Measurements from ENCODE around the gene NPAS2.

The NPAS2 gene

DNA sequence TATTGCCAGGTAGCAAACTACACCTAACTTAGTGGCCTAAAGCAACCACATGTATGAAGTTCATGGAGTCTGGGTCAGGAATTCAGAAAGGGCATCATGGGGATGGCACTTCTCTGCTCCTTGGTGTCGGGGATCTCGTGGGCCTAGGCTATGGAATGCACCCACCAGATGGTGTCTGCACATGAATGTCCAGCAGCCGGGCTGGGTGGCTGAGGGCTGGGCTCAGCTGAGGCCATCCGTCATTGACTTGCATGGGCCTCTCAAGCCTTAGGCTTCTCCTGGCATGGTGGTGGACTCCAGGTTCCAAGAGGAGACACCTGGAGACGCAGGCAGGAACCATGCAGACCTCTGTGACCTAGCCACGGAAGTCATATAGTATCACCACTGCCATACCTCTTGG is 156.1 kb downstream of the NPAS2 start:
- no peak for DNase-seq

DNA sequence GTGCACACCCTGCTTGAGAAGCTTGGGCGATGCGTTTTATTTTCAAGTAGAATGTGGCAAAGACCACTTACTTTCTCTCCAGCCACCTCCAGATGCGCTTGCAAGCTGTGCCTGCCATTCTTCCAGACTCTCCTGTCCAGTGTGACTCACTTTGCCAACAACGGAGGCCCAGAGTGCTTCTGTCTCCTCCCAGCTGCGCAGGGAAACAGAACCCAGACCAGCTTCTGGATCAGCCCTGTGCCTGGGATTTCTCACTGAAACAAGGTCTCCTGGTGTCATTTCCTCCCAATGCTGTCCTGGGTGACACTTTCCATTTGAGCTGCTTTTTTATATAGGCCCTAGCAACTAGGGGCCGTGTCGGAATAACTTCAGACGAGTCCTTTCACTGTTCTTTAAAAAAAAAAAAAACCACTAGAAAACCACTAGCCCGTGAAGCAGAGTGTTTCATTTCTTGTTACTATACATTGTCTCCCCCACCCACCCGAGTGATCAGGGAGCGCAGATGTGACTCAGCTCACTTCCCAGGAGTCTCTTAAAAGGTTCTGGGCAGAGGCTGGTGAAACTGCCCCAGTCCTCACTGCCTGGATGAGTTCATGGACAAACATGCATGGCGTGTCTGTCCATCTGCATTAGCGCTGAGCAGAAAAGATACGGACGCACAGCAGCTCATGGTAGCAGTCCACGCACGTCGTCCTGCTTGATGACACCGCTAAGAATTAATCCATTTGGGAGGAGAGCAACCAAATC is 156.9 kb downstream of the NPAS2 start:
- no peak for DNase-seq

DNA sequence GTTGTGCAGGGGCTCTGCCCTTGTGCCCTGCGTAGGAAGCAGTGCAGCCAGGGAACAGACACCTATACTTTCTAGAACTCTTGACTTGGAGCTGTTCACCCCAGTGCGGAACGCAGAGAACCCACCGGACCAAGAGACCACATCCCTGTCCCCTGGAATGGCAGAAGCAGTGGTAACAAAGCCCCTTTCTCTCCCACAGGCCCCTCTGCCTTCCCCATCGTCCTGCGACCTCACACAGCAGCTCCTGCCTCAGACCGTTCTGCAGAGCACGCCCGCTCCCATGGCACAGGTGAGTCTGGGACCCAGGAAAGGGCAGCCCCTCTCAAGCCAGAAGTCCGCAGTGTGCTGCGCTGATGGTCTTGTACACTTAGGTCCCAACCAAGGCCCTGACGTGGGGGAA is 157.6 kb downstream of the NPAS2 start:
- no peak for DNase-seq

DNA sequence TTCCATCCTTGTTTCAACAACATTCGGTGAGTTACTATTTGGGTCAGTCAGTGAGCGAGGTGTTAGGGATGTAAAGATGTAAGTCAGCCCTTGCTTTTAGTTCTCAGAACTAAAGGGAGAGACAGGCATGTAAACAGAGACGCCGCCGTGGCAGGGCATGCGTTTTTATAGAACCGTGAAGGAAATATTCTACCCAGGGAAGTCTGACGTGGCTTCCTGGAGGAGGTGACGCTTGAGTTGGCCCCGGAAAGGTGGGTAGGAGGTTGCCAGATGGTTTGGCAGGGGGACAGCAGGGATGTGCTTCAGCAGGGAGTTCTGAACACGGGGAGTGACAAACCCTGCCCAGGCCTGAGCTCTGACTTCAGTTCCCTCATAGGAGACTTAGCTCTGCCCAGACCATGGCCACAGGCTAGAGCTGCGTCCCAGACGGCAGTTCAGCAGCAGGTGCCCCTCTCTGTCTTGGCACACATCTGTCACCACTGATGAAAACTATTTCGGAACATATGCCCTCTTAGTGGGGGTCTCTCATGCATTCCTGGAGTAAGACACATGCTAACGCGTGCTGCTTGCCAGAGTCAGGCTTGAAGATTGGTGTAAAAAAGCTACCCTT is 158.7 kb downstream of the NPAS2 start:
- DNase-seq: no peak

DNA sequence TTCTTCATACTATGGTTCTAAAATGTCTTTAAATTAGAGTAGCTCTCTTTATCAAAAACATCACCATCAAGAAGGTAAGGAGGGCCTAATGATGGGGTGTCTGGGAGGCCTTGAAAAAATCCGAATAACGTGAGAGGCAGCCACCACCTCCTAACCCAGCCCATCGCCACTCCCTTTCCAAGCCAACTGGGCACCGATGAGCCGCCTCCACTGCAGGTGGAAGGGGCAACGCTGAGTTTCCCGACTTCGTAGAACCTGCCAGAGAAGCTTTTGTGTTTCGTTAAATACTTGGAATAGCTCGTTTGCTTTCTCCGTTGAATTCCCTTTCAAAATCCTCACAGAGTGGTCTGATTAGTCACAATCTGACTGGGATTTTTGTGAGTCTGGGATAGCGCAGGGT is 160.1 kb downstream of the NPAS2 start:
- DNase-seq: no peak

DNA sequence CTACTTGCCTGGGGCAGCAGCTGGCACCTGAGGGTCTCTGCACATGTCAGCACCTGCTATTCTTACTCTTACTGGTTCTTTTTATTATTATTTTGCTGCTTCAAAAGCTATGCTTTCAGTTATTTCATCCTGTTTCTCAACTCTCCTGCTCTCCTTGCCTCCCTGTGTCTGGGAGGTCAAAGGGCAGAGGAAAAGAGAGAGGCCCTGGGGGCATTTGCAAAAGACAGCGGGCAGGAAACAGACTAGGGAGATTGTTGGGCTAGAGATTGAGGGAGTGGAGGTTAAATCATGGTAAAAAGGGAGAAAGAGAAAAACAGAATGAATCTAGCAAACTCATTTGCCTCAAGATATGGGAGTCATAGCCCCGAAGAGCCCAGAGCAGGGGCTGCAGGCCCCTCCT is 161.1 kb downstream of the NPAS2 start:
- no peak for DNase-seq

DNA sequence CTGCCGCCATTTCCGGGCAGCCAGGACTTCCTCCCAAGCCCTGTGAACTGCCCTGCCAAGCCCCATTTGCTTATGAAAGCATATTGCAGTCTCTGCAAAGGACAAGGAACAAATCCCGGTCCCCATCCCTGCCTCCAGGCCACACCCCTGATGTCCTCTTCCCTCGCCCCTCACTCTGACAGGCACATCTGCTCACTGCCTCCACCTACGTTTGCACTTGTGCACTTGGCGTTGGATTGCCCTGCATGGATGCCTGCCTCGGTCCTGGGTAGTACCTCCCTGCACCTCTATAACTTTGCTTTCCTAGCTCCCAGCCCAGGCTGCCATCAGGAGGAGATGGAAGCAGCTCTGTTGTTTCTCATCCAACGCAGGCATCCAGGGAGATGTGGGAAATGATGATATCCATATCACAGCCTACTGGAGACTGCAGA is 162.5 kb downstream of the NPAS2 start:
- DNase-seq: no peak

DNA sequence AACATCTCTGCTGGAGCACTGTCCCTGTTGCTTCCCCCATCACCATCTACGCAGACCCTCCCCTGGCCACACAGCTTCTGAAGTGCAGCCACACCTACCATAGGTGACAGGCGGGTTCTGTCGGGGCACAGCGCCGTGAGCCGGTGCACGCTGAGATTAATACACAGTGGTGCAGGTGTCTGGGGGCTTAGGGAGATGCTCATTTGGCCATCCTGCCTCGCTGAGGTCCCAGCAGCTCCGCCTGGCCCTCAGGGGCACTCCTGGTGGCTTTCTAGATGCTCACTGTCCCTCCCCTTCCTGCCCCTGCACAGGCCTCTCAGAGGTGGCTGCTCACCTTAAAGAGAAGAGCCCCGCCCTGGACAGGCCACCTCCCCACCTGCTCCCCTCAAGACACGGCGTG is 163.3 kb downstream of the NPAS2 start:
- DNase-seq: no peak

DNA sequence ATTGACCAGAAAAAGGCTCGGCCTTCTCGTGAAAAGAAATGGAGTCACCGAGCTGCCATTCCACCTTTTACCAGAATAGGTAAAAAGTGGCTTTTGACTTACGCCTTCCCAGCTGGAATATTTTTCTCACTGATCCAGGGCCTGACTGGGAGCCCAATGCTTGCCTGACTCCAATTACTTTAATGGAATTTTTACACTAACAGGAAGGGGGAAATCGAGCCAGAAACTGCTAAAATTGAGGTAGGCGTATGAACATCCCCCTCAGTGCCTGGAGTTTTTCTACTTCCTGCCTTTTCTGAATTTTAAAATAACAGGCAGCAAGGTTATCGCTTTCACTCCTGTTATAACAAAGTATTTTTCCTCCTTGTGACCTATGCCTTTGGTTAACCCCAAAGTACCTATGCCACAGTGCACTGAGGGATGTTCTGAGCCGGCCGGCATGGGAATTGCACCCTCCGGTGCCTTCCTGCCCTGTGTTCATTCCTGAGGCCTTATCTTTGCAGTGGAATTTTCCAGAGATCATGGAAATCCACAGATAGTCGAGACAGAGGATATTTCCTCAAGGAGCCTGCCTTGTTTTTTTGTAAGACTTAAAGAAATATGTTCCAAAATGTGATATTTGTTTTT is 163.9 kb downstream of the NPAS2 start:
- DNase-seq: no peak

DNA sequence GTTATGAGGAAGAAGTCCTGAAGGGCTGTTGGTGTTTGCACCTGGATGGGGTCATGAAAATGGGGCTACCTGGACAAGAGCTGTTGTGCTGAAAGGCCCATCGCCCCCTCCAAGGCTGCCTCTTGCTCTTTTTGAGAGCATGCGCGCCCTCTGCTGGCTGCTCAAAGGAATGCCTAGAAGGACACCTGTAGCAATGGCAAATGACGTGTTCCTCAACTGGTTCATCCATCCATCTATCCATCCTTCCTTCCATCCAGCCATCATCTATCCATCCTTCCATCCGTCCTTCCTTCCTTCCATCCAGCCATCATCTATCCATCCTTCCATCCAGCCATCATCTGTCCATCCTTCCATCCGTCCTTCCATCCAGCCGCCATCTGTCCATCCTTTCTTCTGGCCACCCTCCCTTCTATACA is 165.0 kb downstream of the NPAS2 start:
- DNase-seq: peak; percentile 50

DNA sequence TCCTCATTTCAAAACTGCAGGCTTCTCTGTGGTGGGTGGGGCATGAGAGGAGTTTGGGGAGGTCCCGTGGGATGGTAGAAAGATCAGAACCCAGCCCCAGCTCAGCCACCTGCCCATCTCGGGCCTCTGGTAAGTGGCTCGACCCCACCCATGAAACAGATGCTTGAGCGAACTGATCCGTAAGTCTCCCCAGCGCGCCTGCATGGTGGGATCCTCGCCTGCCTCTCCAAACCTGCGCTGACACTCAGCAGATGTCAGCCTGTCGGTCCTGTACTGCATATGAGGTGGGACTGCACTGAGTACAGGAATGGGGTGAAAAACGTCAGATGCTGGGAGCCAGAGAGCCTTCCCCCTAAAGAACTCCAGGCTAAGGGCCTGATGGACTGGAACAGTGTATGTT is 166.2 kb downstream of the NPAS2 start:
- no peak for DNase-seq

DNA sequence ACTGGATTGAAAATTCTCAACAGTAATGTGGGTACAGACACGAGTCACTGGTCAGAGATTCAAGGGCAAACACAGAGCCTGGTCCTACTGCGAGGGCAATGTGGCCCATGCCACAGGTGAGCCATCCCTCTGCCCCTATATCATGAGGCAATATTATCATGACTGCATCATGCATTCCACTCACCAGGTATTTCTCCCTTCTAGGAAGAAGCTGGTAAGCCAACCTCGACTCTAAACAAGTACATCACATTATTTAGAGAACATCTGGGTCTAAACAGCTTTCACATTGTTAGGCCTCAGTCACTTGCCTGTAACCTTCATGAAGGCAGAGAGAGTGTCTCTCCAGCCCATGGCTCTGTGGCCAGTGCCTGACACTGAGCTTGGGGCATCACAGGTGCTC is 167.6 kb downstream of the NPAS2 start:
- no peak for DNase-seq

DNA sequence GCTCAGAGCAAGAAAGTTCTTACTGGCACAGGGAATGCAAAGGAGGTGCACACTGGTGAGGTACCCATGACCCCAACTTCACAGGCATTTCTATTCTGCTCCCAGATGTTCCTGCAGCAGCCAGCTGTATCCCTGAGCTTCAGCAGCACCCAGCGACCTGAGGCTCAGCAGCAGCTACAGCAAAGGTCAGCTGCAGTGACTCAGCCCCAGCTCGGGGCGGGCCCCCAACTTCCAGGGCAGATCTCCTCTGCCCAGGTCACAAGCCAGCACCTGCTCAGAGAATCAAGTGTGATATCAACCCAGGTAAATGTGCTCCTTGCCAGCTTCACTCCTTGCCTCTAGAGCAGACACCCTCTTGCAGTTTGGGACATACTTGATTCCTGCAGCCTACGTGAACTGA is 168.0 kb downstream of the NPAS2 start:
- DNase-seq: no peak

DNA sequence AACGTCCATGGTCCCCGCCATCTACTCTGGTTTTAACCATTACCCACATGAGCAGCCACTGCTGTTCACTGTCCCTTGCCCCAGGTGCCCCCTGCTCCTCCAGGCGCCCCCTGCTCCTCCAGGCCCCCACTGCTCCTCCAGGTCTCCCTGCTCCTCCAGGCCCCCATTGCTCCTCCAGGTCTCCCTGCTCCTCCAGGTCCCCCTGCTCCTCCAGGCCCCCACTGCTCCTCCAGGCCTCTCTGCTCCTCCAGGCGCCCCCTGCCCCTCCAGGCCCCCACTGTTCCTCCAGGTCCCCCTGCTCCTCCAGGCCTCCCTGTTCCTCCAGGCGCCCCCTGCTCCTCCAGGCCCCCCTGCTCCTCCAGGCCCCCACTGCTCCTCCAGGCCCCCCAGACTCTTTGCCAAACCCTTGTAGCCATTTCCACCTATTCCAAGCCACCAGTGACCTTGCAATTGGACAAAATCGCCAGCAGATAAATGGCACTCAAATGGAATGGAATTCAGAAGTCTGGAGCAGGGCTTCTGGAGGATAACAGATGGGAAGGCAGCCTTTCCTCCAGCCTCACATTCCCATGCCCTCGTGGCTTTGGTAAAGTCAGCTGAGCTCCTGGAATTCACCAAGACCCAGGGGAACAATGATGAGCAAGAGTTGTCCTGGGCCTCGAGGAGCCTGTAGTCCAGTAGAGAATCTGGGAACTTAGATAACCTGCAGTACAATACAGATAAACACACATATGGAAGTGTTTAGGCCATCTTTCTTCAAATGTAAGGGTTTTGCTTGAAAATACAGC is 168.9 kb downstream of the NPAS2 start:
- DNase-seq: no peak

DNA sequence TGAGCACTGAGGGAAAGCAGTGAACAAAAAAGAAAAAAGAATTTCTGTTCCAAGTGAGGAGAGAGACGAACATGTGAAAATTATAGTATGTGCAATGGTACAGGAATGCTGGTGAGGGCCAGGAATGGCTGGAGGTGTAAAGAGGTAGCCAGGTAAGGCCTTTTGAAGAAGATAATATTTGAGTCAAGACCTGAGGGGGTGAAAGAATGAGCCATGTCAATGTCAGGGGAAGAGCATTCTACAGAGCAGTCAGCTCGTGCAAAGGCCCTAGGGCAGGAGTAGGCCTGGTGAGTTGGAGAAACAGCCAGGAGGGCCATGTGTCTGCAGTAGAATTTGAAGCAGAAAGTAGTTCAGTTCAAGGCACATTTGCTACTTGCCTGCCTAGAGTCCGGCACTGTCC is 169.7 kb downstream of the NPAS2 start:
- DNase-seq: no peak

DNA sequence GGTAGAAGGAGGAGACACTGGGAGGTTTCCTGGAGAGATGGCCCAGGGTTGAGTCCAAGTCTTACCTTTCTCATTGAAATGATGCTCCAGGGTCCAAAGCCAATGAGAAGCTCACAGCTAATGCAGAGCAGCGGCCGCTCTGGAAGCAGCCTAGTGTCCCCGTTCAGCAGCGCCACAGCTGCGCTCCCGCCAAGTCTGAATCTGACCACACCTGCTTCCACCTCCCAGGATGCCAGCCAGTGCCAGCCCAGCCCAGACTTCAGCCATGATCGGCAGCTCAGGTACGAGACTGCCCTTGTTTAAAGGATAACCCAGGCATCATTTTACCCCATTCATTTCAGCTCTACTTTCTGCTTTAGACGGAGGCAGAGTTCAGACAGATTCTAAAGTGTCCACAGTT is 170.2 kb downstream of the NPAS2 start:
- DNase-seq: no peak

DNA sequence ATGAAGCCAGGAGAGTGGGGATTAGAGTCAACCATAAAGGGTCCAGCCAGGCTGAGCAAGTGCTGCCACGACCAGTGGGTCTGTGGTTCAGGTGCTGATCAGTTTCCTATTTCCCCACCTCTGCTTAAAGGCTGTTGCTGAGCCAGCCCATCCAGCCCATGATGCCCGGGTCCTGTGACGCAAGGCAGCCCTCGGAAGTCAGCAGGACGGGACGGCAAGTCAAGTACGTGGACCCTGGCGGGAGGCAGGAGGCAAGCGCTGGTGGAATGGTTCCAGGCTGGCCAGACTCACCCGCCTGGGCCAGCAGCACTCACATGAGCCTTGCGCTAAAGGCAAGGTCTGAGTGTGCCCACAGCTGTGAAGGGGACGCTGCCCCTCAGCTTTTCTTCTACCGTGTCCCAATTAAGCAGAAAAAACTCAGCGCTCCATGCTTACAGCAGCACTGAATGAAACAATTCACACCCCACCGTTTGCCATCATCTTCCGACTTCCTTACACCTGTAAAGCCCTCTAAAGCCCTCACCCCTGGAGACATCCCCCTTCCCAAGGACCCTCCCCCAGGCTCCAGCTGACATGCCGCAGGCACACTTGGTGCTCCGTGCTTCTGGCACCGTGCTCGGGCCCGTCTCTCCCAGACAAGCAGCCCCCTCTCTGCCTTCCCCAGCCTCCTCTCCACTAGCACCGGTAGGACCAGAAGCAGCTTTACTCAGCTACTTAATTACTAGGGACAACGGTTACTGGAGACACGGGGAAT is 170.9 kb downstream of the NPAS2 start:
- DNase-seq: no peak

DNA sequence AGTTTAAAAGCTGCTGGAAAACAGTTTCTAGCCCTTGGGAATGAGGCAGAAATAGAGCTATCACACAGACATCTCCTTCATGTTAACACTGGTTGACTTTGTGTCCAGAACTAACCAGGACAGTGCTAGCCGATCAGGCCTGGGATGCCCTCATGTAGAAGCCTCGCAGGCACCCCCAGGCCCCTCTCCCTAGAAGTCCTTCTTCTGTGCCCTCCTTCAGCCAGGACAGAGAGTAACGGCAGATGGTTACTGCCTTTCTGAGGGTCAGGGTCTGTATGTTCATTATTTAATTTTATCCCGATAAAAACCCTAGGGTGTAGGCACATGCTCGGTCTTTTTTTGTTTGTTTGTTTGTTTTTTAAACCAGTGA is 171.4 kb downstream of the NPAS2 start:
- DNase-seq: no peak

DNA sequence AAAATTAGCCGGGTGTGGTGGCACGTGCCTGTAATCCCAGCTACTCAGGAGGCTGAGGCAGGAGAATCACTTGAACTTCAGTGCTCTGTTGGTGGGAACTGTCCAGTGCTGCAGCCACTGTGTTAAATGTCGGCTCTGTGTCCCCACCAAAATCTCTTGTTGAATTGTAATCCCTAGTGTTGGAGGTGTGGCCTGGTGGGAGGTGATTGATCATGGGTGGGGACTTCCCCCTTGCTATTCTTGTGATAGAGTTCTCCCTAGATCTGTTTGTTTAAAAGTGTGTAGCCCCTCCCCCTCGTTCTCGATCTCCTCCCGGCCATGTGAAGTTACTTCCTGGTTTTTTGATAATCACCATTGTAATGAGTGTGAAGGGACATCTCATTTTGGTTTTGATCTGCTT is 172.3 kb downstream of the NPAS2 start:
- no peak for DNase-seq

DNA sequence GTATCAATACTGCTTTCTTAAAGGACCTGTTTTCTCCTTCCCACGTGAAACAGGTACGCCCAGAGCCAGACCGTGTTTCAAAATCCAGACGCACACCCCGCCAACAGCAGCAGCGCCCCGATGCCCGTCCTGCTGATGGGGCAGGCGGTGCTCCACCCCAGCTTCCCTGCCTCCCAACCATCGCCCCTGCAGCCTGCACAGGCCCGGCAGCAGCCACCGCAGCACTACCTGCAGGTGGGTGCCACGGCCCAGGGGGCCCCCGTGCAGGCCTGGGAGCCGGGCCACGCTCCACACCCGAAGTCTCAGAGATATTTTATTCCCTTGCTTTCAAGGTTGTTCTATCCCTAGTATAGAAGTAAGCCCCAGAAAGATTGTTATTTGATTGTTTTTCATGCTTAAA is 173.4 kb downstream of the NPAS2 start:
- DNase-seq: no peak

DNA sequence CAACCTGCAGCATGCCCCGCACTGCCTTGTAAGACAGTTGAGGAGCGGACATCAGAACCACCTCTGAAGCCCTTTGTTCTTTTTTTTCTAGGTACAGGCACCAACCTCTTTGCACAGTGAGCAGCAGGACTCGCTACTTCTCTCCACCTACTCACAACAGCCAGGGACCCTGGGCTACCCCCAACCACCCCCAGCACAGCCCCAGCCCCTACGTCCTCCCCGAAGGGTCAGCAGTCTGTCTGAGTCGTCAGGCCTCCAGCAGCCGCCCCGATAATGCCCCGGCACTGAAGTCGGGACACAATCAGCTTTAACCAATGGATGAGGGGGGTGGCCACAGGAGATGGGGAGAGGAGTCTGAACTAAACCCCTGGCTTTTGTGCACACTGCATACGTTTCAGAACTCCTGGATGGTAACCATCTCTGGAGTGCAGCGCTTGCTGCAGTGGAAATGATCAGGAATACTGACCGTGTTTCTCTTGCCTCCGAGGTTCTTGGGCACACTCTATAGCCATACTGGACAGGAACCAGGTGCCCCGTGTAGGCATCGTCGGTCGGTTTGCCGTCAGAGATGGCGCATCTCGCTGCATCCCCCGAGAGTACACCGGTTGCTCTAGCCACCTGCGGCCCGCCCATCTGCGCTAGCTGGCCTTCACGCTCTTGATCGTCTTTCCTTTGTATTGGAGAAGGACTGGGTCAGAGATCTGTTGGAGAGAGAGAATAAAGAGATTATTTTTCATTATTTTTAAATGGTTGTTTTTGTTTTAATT is 175.6 kb downstream of the NPAS2 start:
- DNase-seq: no peak
